HG02759 (cell line): ENCODE measurements around the gene RAET1E.
"Not testable (repeated sequence)": the region's sequence is repeated elsewhere in the genome, so short reads cannot be mapped to it uniquely, and the experiment has no call there.

Experiments used
- ATAC-seq: cut with Tn5 transposase; IDR thresholded peaks from one replicate; pipeline ENCODE4 v1.9.1; 2021; ENCODE audit warnings: mild to moderate bottlenecking, moderate library complexity; ENCODE audit not compliant: unreplicated experiment

The RAET1E gene

DNA sequence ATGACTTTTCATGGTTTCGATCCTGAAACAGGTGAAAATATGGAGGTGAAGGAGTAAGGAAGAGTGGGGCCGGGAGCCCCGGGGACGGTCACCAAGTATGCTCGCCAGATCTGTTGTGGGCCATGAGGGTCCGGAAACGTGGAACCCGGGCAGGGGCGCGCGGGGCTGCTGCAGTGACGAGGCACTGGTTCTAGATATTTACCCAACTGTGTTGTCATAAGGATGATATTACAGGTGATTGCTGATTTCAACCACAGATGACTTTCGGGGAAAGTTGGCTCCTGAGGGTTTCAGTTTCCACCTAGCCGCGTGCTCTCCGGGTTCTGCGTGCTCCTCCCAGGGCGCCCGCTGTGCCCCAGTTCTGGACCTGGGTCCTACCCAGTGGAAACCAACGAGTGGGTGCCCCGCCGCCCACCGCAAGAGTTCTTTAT is 12.8 kb upstream of the RAET1E start:
- ATAC-seq, result no peak

DNA sequence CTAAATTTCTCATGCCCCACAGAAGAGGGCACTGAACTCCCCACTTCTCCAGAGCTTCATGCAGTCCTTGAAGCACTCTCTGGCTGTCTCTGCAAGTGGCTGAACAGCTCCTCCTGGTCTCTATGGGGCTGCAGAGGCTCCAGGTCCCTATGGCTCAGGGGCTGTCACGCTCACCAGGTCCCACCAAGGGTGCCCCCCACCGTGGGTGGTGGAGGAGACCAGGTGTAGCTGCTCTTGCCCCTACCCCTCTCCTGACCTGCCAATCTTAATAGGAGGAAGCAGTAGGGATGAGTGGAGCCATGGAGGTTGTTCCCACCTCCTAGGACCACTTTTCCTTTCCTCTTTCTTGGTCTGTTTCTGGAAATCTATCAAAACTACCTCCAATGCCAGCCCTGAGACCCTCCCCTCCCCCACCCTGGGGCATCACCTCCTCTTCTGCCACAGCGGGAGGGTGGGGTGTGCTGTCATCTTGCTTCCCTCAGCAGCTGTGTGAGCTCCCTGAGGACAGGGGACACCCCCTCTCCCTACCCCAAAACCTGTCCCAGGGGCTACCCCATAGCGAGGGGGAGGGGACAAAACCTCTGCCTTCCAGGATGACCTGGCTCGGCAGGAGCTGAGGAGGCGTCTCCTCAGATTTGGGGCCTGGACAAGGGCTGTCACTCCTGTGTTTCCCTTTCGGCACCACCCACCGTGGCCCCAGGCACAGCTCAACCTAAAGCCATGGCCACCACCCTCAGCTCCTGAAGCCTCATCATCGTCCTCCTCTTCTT is 12.0 kb upstream of the RAET1E start:
- ATAC-seq, result no peak

DNA sequence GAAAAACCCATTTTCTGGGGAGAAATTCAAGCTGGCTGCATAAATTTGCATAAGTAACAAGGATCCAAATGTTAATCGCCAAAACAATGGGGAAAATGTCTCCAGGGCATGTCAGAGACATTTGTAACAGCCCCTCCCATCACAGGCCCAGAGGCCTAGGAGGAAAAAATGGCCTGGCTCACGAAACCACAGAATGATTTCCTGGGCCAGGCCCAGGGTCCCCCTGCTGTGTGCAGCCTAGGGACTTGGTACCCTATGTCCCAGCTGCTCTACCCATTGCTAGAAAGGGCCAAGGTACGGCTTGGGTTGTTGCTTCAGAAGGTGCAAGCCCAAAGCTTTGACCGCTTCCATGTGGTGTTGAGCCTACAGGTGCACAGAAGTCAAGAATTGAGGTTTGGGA is 10.6 kb upstream of the RAET1E start:
- not testable (repeated sequence) for ATAC-seq

- no peak for ATAC-seq
Measured at GRCh38 chr6:149907317-149907716, 9.4 kb upstream of the RAET1E start.

DNA sequence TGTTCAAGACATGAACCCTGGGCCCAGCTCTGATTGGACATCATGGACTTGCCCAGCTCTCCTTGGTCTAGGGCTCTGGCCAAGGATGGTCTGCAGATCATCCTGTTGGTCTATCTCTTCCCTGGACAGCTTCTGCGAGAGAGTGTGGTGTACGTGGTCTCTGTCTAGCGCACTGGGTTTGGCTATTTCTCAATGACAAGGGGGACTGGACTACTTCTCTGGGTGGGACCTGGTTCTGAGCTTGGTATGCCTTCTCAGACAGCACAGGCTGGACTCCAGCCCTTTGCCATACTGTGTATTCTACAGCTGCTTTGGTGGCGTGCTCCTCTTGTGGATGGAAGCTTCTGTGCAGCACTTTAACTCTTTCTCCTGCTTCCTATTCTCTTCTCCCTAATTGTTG is 8.5 kb upstream of the RAET1E start:
- no peak for ATAC-seq

DNA sequence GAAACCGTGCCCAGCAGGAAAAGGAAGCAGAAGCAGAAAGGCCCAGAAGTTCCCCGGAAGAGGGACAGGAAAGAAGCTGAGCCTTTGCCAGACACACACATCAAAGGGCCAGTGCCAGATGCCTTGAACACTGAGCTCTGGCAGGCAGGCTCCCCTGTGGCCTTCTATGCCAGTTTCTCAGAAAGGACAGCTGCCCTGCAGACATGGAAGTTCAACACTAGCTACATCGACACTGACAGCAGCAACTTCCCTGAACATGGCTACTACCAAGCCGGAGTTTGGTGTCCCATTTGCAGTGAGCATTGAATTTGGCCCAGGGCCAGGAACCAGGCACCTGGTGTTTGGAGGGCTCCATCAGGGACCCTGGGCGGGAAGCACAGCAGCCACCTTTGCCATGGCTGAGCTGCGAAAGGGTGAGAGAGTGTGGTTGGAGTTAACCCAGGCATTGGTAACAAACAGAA is 8.0 kb upstream of the RAET1E start:
- no peak for ATAC-seq

GRCh38 chr6:149905371-149905910 is 7.5 kb upstream of the RAET1E start:
- ATAC-seq, result no peak

DNA sequence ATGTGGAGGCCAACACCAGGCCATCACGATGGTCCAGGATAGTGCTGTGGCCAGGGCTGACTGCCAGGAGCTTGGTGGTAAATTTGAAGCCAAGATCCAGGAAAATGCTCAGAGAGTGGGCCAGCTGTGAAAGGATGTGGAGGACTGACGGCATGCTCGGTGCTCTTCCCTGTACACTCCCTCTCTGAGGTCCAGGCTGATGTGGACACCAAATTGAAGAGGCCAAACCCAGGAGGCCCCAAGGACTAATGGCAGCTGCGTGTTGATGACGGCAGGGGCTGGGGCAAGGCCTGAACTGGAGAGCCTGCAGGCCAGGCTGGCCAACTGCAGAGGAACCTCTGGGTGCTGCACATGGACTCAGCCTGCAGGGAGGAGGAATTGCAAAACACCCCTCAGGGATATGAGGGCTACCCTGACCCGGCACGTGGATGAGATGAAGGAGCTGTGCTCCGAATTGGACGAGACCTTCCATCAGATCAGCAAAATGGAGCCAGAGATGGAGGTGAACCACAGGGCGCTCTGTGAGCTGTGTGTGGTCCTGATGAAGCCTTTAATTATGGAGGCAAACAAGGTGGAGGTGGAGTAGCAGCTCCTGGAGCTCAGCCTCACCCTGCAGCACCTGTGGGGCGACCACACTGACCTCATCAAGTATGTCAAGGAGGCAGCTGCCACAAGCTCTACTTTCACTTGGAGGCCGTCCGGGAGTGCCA is 6.9 kb upstream of the RAET1E start:
- no peak for ATAC-seq

- ATAC-seq, result no peak
Measured at GRCh38 chr6:149903938-149904611, 6.2 kb upstream of the RAET1E start.

- no peak for ATAC-seq
Measured at GRCh38 chr6:149901444-149902140, 3.7 kb upstream of the RAET1E start.

GRCh38 chr6:149900620-149901443 is 2.9 kb upstream of the RAET1E start:
- ATAC-seq, result no peak

- no peak for ATAC-seq
Measured at GRCh38 chr6:149899926-149900619, 2.2 kb upstream of the RAET1E start.

- no peak for ATAC-seq
Measured at GRCh38 chr6:149899486-149899885, 1.6 kb upstream of the RAET1E start.

DNA sequence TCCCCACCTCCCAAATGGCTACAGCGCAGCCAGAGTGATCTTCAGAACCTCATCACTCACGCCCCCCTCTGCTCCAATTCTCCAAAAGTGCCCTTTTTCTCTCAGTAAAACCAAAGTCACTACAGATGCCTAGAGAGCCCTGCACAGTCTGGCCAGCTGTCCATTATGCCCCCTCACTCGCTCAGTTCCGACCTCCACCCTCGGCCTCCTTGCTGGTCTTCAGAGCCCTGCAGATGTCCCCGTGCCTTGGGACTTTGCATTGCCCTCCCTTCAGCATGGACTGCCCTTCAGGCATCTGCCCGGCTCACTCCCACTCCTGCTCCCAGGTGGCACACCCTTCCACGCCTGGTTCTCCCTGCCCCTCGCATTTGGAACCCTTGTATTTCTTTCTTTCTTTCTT is 1.1 kb upstream of the RAET1E start:
- no peak for ATAC-seq

DNA sequence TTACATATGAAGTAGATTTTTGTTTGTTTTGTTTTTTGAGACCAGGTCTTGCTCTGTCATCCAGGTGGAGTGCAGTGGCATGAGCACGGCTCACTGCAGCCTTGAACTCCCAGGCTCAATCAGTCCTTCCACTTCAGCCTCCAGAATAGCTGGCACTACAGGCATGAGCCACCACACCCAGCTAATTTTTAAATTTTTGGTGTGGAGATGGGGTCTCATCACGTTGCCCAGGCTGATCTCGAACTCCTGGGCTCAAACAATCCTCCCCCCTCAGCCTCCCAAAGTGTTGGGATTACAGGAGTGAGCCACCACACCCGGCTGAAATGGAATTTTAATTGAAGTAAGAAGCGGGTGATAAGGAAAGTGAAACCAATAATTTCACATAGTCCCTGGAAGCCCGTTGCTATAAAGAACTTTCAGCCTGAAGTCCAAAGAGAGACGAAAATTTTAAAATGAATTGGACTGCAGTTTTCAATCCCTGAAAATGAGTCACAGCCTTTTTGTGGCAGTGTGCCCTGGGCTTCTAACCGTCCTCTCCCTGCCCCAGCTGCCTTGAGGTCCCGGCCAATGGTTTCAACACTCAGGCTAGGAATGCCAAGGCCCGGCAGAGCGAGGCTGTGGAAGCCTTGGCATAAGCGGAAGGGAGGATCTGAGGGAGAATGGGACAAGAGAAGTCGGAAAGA is 757 bp downstream of the RAET1E start:
- ATAC-seq, result no peak

- no peak for ATAC-seq
Measured at GRCh38 chr6:149896491-149896890, 1.4 kb downstream of the RAET1E start.

DNA sequence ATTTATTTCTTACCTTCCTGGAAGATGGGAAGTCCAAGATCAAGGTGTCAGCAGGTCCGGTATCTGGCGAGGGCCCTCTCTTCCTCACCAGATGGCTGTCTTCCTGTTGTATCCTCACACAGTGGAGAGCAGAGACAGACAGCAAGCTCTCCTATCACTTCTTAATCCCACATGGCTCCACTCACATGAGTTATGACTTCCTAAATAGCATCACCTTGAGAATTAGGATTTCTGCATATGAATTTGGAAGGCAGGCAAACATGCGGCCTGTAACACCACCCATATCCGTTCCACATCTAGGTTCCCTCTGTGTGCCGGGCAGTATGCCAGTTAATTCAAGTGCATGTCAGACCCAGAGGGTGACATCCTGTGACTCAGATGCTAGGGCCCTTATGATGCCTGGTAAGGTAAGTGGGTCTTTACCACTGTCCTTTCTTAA is 2.1 kb downstream of the RAET1E start:
- ATAC-seq, result no peak

GRCh38 chr6:149895048-149895590 is 2.8 kb downstream of the RAET1E start:
- ATAC-seq, result no peak
